ENCODE results near the gene ZNF23.

GRCh38 chr16:71406724-71407123 is 55.3 kb downstream of the ZNF23 start:
- TF ChIP-seq POLR2A (IDR thresholded peaks at IDR 0.05) (no peak), CTCF (IDR thresholded peaks at IDR 0.05) (no peak)

Measured in testis (tissue), 2 donors.